SKM-1 (cell line): ENCODE measurements around the gene C14orf180.
"Not testable (repeated sequence)": the region's sequence is repeated elsewhere in the genome, so short reads cannot be mapped to it uniquely, and the experiment has no call there.

Source experiments
- DNase-seq: peaks from one replicate; lab custom pipeline; 2025; ENCODE audit not compliant: unreplicated experiment; lab: John Stamatoyannopoulos, UW

The C14orf180 gene

DNA sequence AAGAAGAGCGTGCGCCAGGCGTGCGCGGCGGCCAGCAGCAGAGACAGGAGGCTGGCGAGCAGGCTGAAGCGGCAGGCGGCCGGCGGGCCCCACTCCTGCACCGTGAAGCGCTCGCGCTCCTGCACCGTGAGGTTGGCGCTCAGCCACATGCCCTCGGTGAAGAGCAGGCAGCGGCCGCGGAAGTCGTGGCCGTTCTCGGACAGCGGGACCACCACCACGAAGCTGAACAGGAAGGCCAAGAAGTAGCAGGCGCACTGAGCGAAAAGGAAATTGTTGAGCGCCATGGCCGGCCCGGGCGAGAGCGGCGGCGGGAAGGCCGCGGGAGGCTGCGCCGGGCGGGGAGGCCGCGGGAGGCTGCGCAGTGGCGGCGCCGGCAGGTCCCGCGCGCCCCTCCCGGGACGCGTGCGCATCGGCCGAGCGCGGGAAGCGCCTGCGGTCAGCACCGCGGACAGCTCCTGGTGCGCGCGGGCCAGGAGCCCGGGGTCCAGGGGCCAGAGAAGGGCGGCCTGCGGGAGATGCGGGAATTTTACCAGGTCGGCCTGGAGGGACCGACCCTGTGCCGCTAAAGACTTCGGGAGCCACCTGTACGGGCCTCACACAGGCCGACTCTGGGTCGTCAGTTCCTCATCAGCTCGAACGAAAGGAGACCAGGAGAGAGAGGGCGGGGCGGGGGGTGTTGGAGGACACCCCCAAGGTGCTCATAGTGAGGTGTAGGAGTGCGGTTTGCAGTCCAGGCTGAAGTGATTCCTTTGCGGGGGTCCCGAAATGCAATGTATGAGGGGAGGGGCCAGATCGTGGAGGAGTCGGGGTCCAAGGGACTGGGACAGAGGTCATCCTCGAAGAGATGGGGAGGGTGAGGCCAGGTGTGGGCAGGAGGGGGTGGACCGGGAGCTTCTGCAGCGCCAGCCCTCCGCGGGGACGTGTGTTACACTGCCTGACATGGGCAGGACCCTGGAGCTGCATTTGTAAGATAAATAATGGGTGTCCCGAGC, 25.2 kb downstream of the C14orf180 start, which contains the start of gene TMEM179:
TSS of gene TMEM179 (minus strand) at position 315 of the 992 bp plus-strand sequence. CDS start at position 284, 31 bp downstream.
- DNase-seq = no peak

DNA sequence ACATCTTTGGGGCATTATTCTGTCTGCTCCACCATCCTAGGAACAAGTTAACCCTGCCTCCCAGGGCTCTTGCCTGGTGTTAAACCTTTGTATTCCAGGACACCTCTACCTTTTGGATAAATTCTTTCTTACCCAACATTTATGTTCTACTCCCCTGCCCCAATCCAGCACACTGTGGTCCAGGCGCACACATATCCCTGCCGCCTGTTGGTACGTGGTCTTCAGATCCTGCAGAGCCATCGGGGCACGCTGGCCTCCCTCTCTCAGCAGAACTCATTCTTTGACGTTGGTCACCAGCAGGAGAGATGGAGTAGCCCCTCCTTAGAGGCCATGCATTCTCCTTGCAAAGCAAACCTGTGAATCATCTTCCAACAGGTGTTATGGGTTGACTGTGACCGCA, 30.1 kb downstream of the C14orf180 start:
- no peak for DNase-seq

DNA sequence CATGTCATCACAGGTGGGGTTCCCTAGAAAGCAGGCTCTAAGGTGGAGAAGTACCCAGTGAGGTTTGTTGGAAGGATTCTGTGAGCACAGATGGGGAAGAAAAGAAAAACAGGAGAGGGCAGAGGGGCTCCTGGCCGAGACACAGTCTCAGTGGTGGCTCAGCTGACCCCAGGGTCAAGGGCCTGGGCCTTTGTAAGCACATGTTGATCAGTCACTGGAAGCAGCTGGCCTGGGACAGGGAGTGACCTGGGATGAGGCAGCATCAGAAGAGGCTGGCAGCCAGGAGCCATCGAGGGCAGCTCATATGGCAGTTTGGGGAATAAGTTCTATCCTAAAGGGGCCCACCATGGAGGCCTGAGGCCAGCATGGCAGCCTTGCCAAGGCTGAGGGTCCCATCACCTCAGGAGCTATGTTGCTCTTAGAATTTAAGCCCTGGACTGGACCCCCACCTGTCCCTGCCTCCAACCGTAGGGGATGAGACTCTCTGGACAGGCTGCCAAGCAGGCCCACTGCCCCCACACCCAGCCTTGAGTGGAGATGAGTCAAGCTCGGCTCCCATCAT, 31.3 kb downstream of the C14orf180 start:
- no peak for DNase-seq

DNA sequence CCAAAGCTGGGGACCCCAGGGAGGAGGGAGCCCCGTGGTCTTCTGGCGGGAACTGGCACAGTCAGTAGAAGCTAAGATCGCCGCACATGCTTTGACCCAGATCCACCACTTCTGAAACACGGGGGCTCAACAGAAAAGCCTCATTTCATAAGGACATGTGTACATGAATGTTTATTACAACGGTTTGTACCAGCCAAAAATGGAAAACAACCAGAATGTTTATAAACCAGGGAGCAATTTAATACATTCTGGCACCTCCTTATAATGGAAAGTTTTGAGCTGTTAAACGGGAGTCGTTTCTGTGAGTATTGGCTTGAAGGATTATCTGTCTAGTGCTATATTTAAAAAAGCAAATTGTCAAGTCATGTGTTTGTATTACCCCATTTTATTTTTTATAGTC, 32.3 kb downstream of the C14orf180 start:
- no peak for DNase-seq

DNA sequence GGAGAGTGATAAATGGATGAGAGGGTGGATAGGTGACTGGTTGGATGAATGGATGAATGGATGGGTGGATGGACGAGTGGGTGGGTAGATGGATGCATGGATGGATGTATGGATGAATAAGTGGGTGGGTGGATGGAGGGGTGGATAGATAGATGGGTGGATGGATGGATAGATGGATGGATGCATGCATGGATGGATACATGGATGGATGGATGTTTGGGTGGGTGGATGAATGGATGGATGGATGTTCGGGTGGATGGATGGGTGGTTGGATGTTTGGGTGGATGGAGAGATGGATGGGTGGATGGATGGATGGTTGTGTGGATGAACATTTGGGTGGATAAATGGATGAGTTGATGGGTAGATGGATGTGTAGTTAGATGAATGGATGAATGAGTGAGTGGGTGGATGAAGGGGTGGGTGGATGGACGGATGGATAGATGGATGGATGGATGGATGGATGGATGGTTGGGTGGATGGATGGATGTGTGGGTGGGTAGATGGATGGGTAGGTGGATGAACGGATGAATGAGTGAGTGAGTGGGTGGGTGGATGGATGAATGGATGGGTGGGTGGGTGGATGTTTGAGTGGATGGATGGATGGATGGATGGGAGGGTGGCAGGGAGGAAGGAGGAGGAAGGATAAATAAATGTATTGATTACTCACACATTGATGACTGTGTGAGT, 34.7 kb downstream of the C14orf180 start:
- DNase-seq = no peak

DNA sequence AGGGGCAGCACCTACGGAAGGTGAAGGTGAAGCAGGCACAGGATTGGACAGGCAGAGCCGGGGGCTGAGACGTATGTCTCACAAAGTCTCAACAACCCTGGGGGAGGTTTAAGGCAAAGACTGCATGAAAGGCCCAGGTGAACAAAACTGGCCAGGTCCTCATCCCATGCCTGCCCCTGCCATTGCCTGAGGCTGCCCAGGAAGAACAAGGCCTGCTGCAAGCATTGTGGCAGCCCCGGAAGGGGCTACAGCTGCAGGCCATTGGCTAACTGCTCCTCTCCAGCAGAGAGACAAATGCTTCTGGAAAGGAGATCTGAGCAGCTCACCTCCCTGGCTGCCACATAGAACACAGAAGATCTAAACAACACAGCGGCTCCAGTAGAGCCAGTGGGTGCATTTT, 45.4 kb downstream of the C14orf180 start:
- no peak for DNase-seq

DNA sequence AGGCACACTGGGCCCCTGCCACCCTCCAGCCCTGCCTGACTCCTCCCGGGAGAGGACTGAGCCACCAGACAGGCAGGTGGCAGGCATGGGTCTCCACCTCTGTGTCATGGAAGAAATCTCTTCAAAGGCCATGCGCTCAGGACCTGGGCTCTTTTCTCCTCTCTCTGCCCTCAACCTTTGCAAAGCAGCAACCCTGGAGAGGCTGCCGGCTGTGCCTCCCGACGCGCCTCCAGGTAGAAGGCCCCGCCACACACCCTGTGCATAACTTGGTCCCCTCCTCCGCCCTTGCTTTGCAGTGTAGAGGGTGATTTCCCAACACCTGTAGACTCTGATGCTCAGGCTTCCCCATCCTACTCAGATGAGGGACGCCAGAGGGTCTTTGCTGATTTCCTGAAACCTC, 53.2 kb downstream of the C14orf180 start:
- no peak for DNase-seq

DNA sequence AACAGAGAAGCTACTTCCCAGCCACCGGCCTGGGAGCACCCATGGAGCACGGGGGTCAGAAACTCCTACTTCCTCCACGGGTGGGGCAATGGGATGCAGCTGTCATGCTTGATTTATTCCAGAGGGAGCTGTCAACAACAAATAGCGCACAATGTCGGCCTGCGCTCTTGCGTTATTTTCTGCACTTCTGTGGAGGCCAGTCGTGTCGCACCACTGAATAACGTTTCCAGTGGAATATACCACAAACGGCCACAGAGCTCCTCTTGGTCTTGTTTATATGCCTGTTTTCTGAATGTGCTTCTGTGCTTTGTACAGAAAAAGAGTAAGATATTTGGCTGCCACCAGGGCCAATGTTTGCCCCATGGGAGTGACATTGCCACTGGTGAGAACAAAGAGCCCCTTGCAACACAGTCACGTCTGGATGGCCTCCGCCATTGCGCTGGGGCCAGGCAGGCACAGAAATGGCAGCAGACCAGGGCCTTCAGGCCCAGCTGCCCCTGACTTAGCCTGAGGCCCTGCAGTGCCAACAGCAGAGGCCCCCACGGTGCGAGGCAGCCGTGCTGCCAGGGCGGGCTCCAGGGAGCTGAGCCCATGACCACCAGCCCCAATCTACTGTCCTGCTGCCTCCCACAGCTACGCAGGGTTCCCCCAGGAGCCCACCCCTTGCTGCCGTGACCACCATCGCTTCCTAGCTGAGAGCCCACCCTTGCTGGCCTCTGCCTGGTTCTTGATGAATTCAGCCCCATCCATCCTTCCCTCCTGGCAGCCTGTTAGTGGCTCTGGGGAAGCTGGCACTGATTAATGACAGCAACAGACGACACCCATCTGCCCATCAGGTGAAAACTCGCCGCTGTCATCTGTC, 53.9 kb downstream of the C14orf180 start:
- no peak for DNase-seq

DNA sequence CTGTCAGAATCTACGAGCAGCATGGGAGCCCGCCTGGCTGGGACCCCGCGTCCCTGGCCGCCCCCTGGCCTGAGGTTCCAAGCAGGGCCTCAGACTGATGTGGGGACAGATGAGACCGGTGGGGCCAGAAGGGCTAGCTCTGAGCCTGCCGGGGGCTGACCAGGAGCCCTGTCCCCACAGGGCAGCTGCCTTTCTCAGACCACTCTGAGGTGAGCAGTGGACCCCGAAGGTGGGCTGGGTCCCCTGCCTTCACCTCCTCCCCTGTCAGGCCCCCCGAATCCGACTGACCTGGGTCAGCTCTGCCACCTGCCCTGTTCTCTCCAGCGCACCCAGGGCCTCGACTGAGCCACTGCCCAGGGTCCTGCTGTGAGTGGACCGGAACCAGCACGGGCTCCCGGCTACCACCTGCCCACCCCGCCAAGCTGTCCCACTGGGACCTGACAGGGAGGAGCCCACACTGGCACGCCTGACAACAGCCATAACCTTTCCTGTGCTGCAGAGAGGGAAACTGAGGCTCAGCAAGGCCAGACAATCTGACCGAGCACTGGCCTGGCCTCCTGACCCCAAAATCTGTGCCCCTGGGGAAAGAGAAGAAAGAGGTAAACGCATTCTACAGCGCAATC, 54.7 kb downstream of the C14orf180 start:
- no peak for DNase-seq

DNA sequence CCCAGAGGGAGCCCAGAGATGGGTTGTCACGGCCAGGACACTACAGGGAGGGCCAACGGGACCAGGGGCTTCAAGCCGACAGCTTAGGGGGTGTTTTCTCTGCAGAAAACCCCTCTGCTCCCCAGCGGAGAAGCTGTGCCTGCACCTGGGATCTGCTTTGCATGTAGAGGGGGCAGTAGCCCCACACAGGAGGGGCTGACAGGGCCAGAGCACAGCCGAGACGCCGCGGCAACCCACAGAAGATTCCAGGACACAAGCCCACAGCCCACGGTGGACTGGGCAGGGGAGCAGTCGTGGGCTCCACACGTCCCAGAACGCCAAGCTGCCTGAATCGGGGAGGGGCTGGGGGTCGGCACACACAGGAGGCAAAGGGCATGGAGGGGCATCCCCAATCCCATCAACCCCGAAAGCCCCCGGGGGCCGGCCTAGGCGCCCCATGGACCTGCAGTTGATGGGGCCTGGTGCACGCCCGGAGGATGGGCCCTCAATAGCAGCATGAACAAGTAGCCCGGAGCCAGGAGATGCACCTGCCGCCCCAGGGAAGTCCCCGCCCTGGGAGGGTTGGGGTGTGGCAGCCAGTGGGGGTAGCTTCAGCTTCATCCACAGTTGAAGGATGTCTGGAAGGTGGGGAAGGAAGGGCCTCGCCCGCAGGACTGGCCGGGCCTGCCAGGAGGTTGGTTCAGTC, 55.5 kb downstream of the C14orf180 start:
- no peak for DNase-seq

DNA sequence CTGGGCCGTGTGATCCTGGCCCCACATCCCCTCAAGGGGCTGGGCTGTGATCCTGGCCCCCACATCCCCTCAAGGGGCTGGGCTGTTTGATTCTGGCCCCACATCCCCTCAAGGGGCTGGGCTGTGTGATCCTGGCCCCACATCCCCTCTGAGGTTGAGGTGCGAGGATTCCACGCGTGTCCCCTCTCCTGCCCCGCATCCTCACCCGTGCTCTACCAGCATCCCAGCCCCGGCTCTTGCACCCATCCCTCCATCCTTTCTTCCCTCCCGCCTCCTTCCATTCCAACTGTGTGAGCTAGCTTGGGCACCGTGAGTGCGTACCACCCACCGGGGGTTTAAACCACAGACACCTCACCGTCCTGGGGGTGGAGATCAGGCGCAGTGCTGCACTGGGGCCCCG, 56.2 kb downstream of the C14orf180 start:
- DNase-seq = no peak

DNA sequence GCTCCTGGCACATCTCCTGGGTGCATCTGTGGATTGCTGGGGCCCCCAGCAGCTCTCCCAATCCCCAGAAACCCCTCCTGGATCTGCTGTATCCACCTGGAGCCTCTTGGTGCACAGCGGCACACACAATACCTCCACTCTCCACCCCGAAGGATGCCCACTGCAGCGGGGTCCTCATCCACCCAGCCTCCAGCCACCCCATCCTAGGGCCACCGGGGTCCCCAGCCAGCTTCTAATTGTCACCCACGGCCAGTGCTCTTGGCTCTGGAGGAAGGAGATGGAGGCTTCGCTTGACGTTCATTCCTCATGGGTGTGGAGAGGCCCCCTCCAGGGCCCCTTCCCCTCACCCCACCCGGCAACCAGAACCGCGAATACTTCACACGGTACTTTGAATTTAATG, 56.6 kb downstream of the C14orf180 start:
- DNase-seq = no peak

DNA sequence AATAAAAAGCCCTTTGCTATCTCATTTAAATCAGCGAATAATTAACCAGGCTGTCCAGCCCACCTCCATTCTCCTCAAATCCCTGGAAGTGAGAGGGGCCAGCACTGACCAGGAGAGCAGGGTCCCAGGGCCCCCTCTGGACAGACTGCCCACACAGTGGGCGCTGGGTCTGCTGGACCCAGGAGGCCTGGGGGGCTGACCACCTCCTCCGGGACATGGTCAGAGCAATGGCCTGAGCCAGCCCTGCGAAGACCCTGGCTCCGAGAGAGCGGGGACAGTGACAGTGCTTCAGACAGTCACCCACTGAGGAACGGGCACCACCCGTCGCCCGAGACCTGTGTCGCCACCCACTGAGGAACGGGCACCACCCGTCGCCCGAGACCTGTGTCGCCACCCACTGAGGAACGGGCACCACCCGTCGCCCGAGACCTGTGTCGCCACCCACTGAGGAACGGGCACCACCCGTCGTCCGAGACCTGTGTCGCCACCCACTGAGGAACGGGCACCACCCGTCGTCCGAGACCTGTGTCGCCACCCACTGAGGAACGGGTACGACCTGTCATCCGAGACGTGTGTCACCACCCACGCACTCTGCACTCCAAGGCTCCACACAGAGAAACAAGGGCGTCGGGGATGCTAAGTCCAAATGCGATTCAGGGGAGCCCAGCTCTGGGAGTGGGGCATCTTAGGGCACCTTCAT, 57.4 kb downstream of the C14orf180 start:
- not testable (repeated sequence) for DNase-seq

DNA sequence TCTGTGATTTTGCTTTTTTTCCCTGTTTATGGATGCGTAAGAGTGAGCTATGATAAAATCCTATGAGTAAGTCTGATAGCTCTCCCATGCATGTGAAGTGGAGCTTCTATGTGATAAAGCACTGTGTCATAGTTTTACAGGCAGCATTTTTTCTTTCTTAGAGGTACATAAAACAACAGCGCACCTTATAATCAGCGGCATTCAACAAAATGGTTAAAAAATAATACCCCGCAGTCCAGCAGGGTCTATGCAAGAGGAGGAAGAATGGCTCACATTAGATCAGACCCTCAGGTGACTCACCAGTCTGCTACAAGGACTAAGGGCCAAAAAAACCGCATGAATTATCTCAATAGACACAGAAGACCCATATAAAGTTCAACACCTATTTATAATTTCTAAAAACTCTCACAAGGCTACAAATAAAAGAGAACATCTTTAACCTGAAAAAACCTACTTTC, 58.0 kb downstream of the C14orf180 start:
- no peak for DNase-seq

DNA sequence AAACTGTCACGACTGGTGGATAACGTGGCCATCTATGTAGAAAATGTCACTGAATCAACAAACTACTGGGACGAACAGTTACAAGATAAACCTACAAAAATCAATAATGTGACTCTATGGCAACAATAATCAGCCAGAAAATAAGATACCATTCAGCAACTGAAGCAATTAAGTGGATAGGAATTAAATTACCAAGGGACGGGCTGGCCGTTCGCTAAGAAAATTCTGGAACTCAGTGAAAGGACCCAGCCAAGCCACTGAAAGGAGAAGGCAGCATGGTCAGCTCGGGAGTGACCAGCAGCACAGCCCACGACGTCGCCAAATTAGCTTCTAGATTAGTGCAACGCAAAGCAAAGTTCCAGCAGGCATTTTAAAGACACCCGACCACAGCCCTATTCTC, 58.6 kb downstream of the C14orf180 start:
- no peak for DNase-seq

DNA sequence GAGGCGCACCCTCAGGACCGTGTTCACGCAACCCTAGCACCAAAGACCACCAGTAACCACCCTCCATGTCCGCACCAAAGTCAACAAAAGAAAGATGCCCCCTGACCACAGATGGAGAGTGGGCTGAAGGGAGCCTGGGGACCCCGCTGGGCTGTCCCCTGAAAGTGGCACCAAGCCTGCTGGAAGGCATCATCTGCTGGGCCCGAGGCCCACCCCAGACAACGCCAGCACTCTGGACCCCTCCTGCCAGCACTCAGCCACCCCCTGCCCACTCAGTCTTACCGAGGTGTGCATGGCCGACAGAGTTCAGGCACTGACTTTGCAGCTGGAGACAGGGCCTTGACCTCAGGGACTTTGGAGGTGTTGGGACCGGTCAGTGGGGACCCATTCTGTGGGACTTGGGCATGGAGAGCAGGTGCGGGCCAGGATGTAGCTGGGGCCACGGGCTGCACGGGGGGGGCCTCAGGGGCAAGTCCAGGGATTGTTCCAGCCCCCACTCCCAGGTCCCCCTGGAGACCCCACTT, 59.4 kb downstream of the C14orf180 start:
- no peak for DNase-seq

DNA sequence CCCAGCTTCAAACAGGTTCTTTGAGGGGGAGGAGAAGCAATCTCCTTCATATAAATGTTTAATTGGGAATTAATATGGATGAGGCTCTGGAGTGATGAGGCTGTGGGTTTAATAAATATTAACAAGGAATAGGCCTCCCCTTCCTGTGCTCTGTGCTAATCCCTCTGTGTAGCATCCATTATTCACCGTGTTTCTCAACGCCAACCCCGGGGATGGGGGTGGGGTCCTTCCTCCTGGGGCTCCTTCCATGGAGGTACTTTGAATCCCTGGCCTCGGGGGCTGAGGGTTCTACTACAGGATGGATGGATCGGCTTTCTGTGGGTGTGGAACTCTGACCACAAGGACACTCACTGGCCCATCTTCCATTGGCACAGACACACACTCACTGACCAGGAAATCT, 59.9 kb downstream of the C14orf180 start:
- DNase-seq = no peak
